ENCODE results near the gene FREM3.
"Not testable (repeated sequence)": the region's sequence is repeated elsewhere in the genome, so short reads cannot be mapped to it uniquely, and the experiment has no call there.

FREM3 gene

GRCh38 chr4:143700416-143701352, at the start of gene FREM3:
TSS of gene FREM3 (minus strand) at chr4:143700675. CDS start at chr4:143700675, 0 bp downstream.
- no peak for DNase-seq

- DNase-seq: no peak
Measured at GRCh38 chr4:143745874-143746273, 45.4 kb upstream of the FREM3 start.

- DNase-seq: no peak
Measured at GRCh38 chr4:143743591-143743990, 43.1 kb upstream of the FREM3 start.

- no peak for DNase-seq
Measured at GRCh38 chr4:143742834-143743233, 42.4 kb upstream of the FREM3 start.

- no peak for DNase-seq
Measured at GRCh38 chr4:143736861-143737260, 36.4 kb upstream of the FREM3 start.

GRCh38 chr4:143736061-143736460, 35.6 kb upstream of the FREM3 start:
- not testable (repeated sequence) for DNase-seq

GRCh38 chr4:143728166-143728565, 27.7 kb upstream of the FREM3 start:
- DNase-seq: no peak

GRCh38 chr4:143726714-143727113, 26.2 kb upstream of the FREM3 start:
- DNase-seq: no peak

GRCh38 chr4:143721317-143721716, 20.8 kb upstream of the FREM3 start:
- no peak for DNase-seq

GRCh38 chr4:143718748-143719147, 18.3 kb upstream of the FREM3 start:
- DNase-seq: not testable (repeated sequence)

- DNase-seq: no peak
Measured at GRCh38 chr4:143713955-143714625, 13.6 kb upstream of the FREM3 start.

GRCh38 chr4:143713553-143713952, 13.1 kb upstream of the FREM3 start:
- no peak for DNase-seq

- DNase-seq: no peak
Measured at GRCh38 chr4:143712155-143712550, 11.7 kb upstream of the FREM3 start.

- no peak for DNase-seq
Measured at GRCh38 chr4:143711543-143712154, 11.2 kb upstream of the FREM3 start.

GRCh38 chr4:143701365-143701764, 890 bp upstream of the FREM3 start:
- DNase-seq: peak; percentile 30

- no peak for DNase-seq
Measured at GRCh38 chr4:143700046-143700415, 444 bp downstream of the FREM3 start.

GRCh38 chr4:143699331-143700045, 987 bp downstream of the FREM3 start:
- no peak for DNase-seq

- DNase-seq: no peak
Measured at GRCh38 chr4:143693856-143694255, 6.6 kb downstream of the FREM3 start.

- DNase-seq: no peak
Measured at GRCh38 chr4:143692241-143692640, 8.2 kb downstream of the FREM3 start.

GRCh38 chr4:143679434-143679833, 21.0 kb downstream of the FREM3 start:
- DNase-seq: no peak

- DNase-seq: not testable (repeated sequence)
Measured at GRCh38 chr4:143673629-143674028, 26.8 kb downstream of the FREM3 start.

- DNase-seq: no peak
Measured at GRCh38 chr4:143668930-143669552, 31.4 kb downstream of the FREM3 start.

GRCh38 chr4:143667461-143667860, 33.0 kb downstream of the FREM3 start:
- no peak for DNase-seq
